ENCODE results near the gene C3. TPM values are rescaled to one million over a fixed set of nuclear protein-coding genes. Genes with fewer than 3 reads are reported as not detected.
A peak's percentile ranks its signal among the peaks of the same experiment; 100 is the strongest.

The C3 gene
- total RNA-seq, 1 donor from 2014 or later: 1,129 TPM

DNA sequence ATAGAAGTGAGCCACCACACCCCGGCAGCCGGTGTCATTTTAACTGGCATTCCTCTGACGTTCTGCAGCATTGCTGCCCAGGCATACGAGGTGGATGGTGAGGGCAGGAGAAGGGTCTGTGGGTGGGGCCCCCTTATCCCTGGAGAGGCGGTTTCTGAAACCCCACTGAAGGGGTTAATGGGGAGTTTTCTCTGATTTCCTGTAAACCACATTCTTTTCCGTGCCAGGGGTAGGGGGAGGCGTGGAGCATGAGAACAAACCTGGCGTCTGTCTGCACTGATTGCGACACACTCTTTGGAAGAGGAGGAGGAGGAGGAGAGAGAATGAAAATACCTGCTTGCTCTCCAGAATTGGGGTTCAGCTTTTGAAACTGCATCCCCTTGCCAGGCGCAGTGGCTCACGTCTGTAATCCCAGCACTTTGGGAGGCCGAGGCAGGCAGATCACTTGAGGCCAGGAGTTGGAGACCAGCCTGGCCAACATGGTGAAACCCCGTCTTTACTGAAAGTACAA lies 2.7 kb upstream of the C3 start:
- no peak overlapping the region for H3K4me3 ChIP-seq

DNA sequence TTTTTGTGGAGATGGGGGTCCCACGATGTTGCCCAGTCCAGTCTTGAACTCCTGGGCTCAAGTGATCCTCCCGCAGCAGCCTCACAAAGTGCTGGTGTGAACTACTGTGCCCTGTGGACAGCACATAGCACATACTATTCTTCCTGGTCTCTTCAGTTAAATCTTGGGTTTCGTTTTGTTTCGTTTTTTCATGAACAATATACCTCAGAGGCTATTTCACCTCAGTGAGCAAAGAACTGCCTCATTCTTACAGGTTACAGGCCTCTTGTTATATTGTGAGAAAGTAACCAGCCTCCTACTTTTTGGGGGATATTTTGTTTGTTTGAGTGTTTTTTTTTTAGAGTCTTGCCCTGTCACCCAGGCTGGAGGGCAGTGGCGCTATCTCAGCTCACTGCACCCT lies 1.3 kb upstream of the C3 start:
- intact Hi-C loops (cut with DNase I): no loop called here
- no peak for ATAC-seq
- Histone ChIP-seq H3K4me3 (no peak overlapping the region), H3K4me1 (peaks cover 32% of the 10 kb centered on the region), H3K9me3 (no peaks in the 10 kb centered on the region), H3K27ac (peak overlapping the region; percentile 65), H3K27me3 (no peaks in the 10 kb centered on the region), H3K36me3 (peaks cover 4% of the 10 kb centered on the region)
- no peak for DNase-seq
- TF ChIP-seq, protein P1, sequence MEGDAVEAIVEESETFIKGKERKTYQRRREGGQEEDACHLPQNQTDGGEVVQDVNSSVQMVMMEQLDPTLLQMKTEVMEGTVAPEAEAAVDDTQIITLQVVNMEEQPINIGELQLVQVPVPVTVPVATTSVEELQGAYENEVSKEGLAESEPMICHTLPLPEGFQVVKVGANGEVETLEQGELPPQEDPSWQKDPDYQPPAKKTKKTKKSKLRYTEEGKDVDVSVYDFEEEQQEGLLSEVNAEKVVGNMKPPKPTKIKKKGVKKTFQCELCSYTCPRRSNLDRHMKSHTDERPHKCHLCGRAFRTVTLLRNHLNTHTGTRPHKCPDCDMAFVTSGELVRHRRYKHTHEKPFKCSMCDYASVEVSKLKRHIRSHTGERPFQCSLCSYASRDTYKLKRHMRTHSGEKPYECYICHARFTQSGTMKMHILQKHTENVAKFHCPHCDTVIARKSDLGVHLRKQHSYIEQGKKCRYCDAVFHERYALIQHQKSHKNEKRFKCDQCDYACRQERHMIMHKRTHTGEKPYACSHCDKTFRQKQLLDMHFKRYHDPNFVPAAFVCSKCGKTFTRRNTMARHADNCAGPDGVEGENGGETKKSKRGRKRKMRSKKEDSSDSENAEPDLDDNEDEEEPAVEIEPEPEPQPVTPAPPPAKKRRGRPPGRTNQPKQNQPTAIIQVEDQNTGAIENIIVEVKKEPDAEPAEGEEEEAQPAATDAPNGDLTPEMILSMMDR (IDR thresholded peaks at IDR 0.05): no peak

More for the DNA sequence above, 2.7 kb upstream of the C3 start:
- Histone ChIP-seq H3K9me3 (no peaks in the 10 kb centered on the region), H3K27ac (peak overlapping the region; percentile 77), H3K36me3 (no peaks in the 10 kb centered on the region), H3K4me1 (peaks cover 35% of the 10 kb centered on the region), H3K27me3 (no peaks in the 10 kb centered on the region)
- intact Hi-C loops (cut with DNase I): no loop called here
- TF ChIP-seq, protein P1 (IDR thresholded peaks at IDR 0.05): no peak
- DNase-seq (peak; percentile 79), ATAC-seq (peak; percentile 28)

DNA sequence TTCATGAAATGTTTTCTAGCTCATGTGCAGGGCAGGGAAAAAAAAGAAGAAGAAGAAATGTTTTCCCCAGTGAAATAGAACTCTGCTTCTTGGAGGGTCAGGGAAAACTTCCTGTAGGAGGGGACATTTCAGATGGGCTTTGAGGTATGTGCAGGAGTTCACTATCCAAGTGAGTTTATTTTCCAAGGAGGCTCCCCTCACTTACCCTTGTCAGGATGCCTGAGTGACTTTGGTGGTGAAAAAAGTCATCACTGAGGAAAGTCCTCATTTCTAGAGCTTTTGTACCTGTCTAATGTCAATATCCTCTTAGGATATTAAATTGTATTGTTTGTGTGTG lies 656 bp upstream of the C3 start:
- intact Hi-C loops (cut with DNase I): no loop called here
- DNase-seq (no peak), ATAC-seq (no peak)
- TF ChIP-seq, protein P1 (IDR thresholded peaks at IDR 0.05): no peak
- H3K9me3 ChIP-seq: no peaks in the 10 kb centered on the region
- peaks cover 4% of the 10 kb centered on the region for H3K36me3 ChIP-seq
- no peaks in the 10 kb centered on the region for H3K27me3 ChIP-seq
- H3K27ac ChIP-seq: peak overlapping the region; percentile 58
- H3K4me1 ChIP-seq: peaks cover 32% of the 10 kb centered on the region
- no peak overlapping the region for H3K4me3 ChIP-seq

DNA sequence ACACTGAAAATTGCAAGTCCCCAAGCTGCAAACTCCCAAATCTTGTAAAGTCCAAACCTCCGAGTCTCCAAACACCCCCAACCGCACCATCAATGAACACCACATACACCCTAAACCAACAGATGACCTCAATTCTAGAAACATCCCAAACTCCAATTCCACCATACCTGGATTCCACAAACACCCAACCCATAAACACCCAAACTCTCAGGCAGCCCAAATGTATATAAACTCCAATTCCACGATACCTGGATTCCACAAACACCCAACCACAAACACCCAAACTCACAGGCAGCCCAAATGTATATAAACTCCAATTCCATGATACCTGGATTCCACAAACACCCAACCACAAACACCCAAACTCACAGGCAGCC lies 470 bp downstream of the C3 start:
- Histone ChIP-seq H3K27me3 (no peaks in the 10 kb centered on the region), H3K4me1 (peaks cover 32% of the 10 kb centered on the region), H3K9me3 (no peaks in the 10 kb centered on the region), H3K36me3 (peaks cover 7% of the 10 kb centered on the region), H3K4me3 (peak overlapping the region; percentile 49), H3K27ac (peak overlapping the region; percentile 58)
- TF ChIP-seq, protein P1 (IDR thresholded peaks at IDR 0.05): no peak
- ATAC-seq: no peak
- intact Hi-C loops (cut with DNase I): no loop called here
- no peak for DNase-seq

DNA sequence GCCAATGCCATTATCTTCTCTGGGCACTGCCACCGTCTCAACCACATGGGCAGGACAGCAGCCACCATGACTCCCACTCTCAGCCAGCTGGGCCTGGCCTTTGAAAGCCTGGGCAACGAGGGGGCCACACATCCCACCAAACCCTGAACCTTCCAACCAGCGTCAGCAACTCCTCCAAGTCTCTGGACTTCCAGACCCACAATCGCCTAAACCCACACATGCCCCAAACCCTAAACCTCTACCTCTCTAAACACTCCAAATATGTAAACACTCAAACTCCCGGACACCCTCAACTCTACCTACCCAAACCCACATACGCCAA lies 949 bp downstream of the C3 start:
- H3K27ac ChIP-seq: no peak overlapping the region
- peaks cover 8% of the 10 kb centered on the region for H3K36me3 ChIP-seq
- intact Hi-C loops (cut with DNase I): no loop called here
- ATAC-seq: no peak
- H3K27me3 ChIP-seq: no peaks in the 10 kb centered on the region
- H3K9me3 ChIP-seq: no peaks in the 10 kb centered on the region
- H3K4me1 ChIP-seq: peaks cover 32% of the 10 kb centered on the region
- peak overlapping the region; percentile 49 for H3K4me3 ChIP-seq
- DNase-seq: no peak
- TF ChIP-seq, protein P1 (IDR thresholded peaks at IDR 0.05): no peak
